HG02852 (cell line): ENCODE results near the gene EFCAB11.

ENCODE experiments used
- ATAC-seq: cut with Tn5 transposase; IDR thresholded peaks from one replicate; pipeline ENCODE4 v1.9.1; 2021; ENCODE audit warnings: mild to moderate bottlenecking, moderate library complexity; ENCODE audit not compliant: unreplicated experiment

Gene EFCAB11

GRCh38 chr14:89775946-89776345 is 178.6 kb downstream of the EFCAB11 start:
- ATAC-seq, result no peak

GRCh38 chr14:89775151-89775550 is 179.4 kb downstream of the EFCAB11 start:
- no peak for ATAC-seq

GRCh38 chr14:89773644-89774316 is 180.8 kb downstream of the EFCAB11 start:
- ATAC-seq, result peak; percentile 85

GRCh38 chr14:89773151-89773550 is 181.4 kb downstream of the EFCAB11 start:
- ATAC-seq, result peak; percentile 54

GRCh38 chr14:89771251-89771650 is 183.3 kb downstream of the EFCAB11 start:
- ATAC-seq, result no peak

GRCh38 chr14:89767861-89768268 is 186.7 kb downstream of the EFCAB11 start:
- ATAC-seq, result peak; percentile 72

- ATAC-seq, result no peak
Observed at GRCh38 chr14:89767131-89767530, 187.4 kb downstream of the EFCAB11 start.

- ATAC-seq, result no peak
Observed at GRCh38 chr14:89765346-89765745, 189.2 kb downstream of the EFCAB11 start.

- ATAC-seq, result no peak
Observed at GRCh38 chr14:89760086-89760485, 194.4 kb downstream of the EFCAB11 start.

GRCh38 chr14:89757313-89757939 is 197.1 kb downstream of the EFCAB11 start:
- no peak for ATAC-seq

GRCh38 chr14:89755816-89756215 is 198.7 kb downstream of the EFCAB11 start:
- ATAC-seq, result no peak

GRCh38 chr14:89753828-89754412 is 200.6 kb downstream of the EFCAB11 start:
- no peak for ATAC-seq

GRCh38 chr14:89750908-89751392 is 203.6 kb downstream of the EFCAB11 start:
- ATAC-seq, result no peak

- ATAC-seq, result no peak
Observed at GRCh38 chr14:89750281-89750755, 204.2 kb downstream of the EFCAB11 start.

- ATAC-seq, result no peak
Observed at GRCh38 chr14:89748004-89748403, 206.5 kb downstream of the EFCAB11 start.

- ATAC-seq, result no peak
Observed at GRCh38 chr14:89747126-89747525, 207.4 kb downstream of the EFCAB11 start.

GRCh38 chr14:89746654-89747053 is 207.9 kb downstream of the EFCAB11 start:
- ATAC-seq, result no peak

GRCh38 chr14:89746135-89746534 is 208.4 kb downstream of the EFCAB11 start:
- ATAC-seq, result no peak
